Measurements from ENCODE around the gene NLN.

NLN gene

DNA sequence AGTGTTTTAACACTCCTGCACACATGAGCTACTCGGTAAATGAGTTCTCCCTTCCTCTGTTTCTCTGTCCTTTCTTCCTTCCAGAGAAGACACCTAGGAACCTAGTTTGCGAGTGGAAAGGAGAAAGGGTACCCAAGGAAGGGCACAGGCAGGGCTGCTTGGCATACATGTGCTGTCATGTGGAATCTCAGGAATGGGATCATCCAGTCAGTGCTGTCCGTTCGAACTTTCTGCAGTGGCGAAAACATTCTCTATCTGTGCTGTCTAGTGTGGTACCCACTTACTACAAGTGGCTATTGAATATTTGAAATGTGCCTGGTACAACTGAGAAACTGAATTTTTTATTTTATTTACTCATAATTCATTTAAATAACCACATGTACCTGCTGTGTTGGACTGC lies 28.0 kb downstream of the NLN start:
- H3K27me3 ChIP-seq (ENCODE audit: control insufficient read depth, insufficient read depth, low read length, poor library complexity, severe bottlenecking) = no peaks in the 10 kb centered on the region
- no peak overlapping the region for H3K27ac ChIP-seq (ENCODE audit: insufficient read depth, low read depth, low read length, poor library complexity, severe bottlenecking)
- H3K4me1 ChIP-seq (ENCODE audit: control insufficient read depth, insufficient read depth, low read length) = no peaks in the 10 kb centered on the region
- no peaks in the 10 kb centered on the region for H3K9me3 ChIP-seq (ENCODE audit: control insufficient read depth, low read length)
- WGBS, 2 experiments = 90 to 96% methylated on average over 5 of the region's 5 CpGs
- H3K4me3 ChIP-seq (ENCODE audit: insufficient read depth, low read depth, low read length) = no peak overlapping the region
- H3K36me3 ChIP-seq (ENCODE audit: control insufficient read depth, insufficient read depth, low read length) = no peaks in the 10 kb centered on the region

GRCh38 chr5:65750938-65751337 lies 28.9 kb downstream of the NLN start:
- Histone ChIP-seq H3K4me1 (ENCODE audit: control insufficient read depth, insufficient read depth, low read length) (no peaks in the 10 kb centered on the region), H3K27ac (ENCODE audit: insufficient read depth, low read depth, low read length, poor library complexity, severe bottlenecking) (no peak overlapping the region), H3K27me3 (ENCODE audit: control insufficient read depth, insufficient read depth, low read length, poor library complexity, severe bottlenecking) (no peaks in the 10 kb centered on the region), H3K4me3 (ENCODE audit: insufficient read depth, low read depth, low read length) (no peak overlapping the region), H3K36me3 (ENCODE audit: control insufficient read depth, insufficient read depth, low read length) (no peaks in the 10 kb centered on the region), H3K9me3 (ENCODE audit: control insufficient read depth, low read length) (no peaks in the 10 kb centered on the region)
- WGBS, 2 experiments = 86 to 88% methylated on average over 2 of the region's 2 CpGs

GRCh38 chr5:65753189-65753588 lies 31.2 kb downstream of the NLN start:
- Histone ChIP-seq H3K4me1 (ENCODE audit: control insufficient read depth, insufficient read depth, low read length) (no peaks in the 10 kb centered on the region), H3K9me3 (ENCODE audit: control insufficient read depth, low read length) (no peaks in the 10 kb centered on the region), H3K4me3 (ENCODE audit: insufficient read depth, low read depth, low read length) (no peak overlapping the region), H3K27me3 (ENCODE audit: control insufficient read depth, insufficient read depth, low read length, poor library complexity, severe bottlenecking) (no peaks in the 10 kb centered on the region), H3K36me3 (ENCODE audit: control insufficient read depth, insufficient read depth, low read length) (no peaks in the 10 kb centered on the region), H3K27ac (ENCODE audit: insufficient read depth, low read depth, low read length, poor library complexity, severe bottlenecking) (no peak overlapping the region)
- WGBS, 2 experiments = 93 to 98% methylated on average over 8 of the region's 8 CpGs

GRCh38 chr5:65758546-65759144 lies 36.6 kb downstream of the NLN start:
- no peaks in the 10 kb centered on the region for H3K27me3 ChIP-seq (ENCODE audit: control insufficient read depth, insufficient read depth, low read length, poor library complexity, severe bottlenecking)
- 93 to 94% methylated on average over 4 of the region's 4 CpGs for WGBS, 2 experiments
- no peaks in the 10 kb centered on the region for H3K4me1 ChIP-seq (ENCODE audit: control insufficient read depth, insufficient read depth, low read length)

DNA sequence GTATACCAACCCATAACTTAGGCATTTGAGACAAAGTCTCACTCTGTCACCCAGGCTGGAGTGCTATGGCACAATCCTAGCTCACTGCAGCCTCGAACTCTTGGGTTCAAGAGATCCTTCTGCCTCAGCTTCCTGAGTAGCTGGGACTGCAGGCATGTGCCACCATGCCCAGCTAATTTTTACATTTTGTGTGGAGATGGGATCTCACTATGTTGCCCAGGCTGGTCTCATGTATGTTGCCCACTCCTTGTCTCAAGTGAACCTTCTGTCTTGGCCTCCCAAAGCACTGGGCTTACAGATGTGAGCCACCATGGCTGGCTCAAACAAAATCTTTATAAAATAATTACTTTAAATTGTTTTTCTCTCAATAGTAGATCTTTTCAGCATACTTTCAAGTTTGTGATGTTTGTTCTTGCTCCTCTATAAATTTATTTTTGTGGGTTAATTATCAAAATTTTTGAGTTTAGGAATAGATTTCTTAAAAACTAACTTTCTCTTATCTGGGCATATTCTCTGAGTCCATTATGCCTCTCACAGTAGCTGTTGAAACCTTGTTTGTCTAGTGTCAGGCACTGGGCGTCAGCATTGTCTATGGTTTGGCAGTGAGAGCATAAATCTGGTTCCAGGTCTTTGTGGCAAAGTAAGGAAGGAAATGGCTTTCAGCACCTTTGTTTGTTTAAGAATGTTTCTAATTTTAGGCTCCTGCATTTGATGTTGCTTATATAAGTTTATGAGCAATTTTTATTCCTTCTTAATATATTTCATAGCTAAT lies 38.7 kb downstream of the NLN start:
- no peaks in the 10 kb centered on the region for H3K4me1 ChIP-seq (ENCODE audit: control insufficient read depth, insufficient read depth, low read length)
- H3K9me3 ChIP-seq (ENCODE audit: control insufficient read depth, low read length) = no peaks in the 10 kb centered on the region
- H3K36me3 ChIP-seq (ENCODE audit: control insufficient read depth, insufficient read depth, low read length) = no peaks in the 10 kb centered on the region
- H3K27ac ChIP-seq (ENCODE audit: insufficient read depth, low read depth, low read length, poor library complexity, severe bottlenecking) = no peak overlapping the region
- H3K27me3 ChIP-seq (ENCODE audit: control insufficient read depth, insufficient read depth, low read length, poor library complexity, severe bottlenecking) = no peaks in the 10 kb centered on the region
- H3K4me3 ChIP-seq (ENCODE audit: insufficient read depth, low read depth, low read length) = no peak overlapping the region
- 90 to 93% methylated on average over 2 of the region's 2 CpGs for WGBS, 2 experiments

More at GRCh38 chr5:65758546-65759144, 36.6 kb downstream of the NLN start:
- no peak overlapping the region for H3K27ac ChIP-seq (ENCODE audit: insufficient read depth, low read depth, low read length, poor library complexity, severe bottlenecking)
- no peaks in the 10 kb centered on the region for H3K36me3 ChIP-seq (ENCODE audit: control insufficient read depth, insufficient read depth, low read length)
- no peaks in the 10 kb centered on the region for H3K9me3 ChIP-seq (ENCODE audit: control insufficient read depth, low read length)
- no peak overlapping the region for H3K4me3 ChIP-seq (ENCODE audit: insufficient read depth, low read depth, low read length)

DNA sequence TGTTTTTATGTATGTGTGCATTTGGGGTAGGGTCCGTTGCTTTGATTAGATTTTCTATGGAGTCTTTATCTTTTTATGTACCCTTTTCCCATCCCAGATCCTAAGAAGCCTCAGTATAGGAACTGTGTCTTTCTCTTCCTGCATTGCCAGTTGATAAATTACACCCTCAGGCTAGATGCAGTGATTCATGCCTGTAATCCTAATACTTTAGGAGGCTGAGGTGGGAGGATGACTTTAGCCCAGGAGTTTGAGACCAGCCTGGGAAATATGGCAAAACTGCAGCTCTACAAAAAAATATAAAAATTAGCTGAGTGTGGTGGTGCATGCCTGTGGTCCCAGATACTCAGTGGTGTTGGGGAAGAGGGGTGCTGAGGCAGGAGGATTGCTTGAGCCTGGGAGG lies 40.2 kb downstream of the NLN start:
- Histone ChIP-seq H3K36me3 (ENCODE audit: control insufficient read depth, insufficient read depth, low read length) (no peaks in the 10 kb centered on the region), H3K4me3 (ENCODE audit: insufficient read depth, low read depth, low read length) (no peak overlapping the region), H3K27me3 (ENCODE audit: control insufficient read depth, insufficient read depth, low read length, poor library complexity, severe bottlenecking) (no peaks in the 10 kb centered on the region), H3K9me3 (ENCODE audit: control insufficient read depth, low read length) (no peaks in the 10 kb centered on the region), H3K27ac (ENCODE audit: insufficient read depth, low read depth, low read length, poor library complexity, severe bottlenecking) (no peak overlapping the region), H3K4me1 (ENCODE audit: control insufficient read depth, insufficient read depth, low read length) (no peaks in the 10 kb centered on the region)
- WGBS, 2 experiments = 100% methylated on average over 1 of the region's 1 CpG; no CpG with 5 or more reads in 1 of the 2 experiments

DNA sequence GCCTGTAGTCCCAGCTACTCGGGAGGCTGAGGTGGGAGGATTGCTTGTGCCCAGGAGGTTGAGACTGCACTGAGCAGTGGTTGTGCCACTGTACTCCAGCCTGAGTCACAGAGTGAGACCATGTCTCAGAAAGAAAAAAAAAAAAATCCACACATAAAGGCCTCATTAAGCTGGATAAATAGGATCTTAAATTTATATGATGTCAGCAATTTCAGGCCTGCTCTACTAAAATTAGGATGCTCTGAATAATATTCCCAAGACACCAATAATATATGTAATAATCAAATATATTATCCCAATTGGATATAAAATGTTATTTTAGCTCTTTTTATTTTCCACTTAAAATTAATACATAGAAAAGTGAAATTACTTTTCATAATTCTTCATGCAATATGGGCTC lies 43.6 kb downstream of the NLN start:
- H3K4me3 ChIP-seq (ENCODE audit: insufficient read depth, low read depth, low read length) = no peak overlapping the region
- H3K36me3 ChIP-seq (ENCODE audit: control insufficient read depth, insufficient read depth, low read length) = no peaks in the 10 kb centered on the region
- H3K9me3 ChIP-seq (ENCODE audit: control insufficient read depth, low read length) = no peaks in the 10 kb centered on the region
- H3K27me3 ChIP-seq (ENCODE audit: control insufficient read depth, insufficient read depth, low read length, poor library complexity, severe bottlenecking) = no peaks in the 10 kb centered on the region
- H3K27ac ChIP-seq (ENCODE audit: insufficient read depth, low read depth, low read length, poor library complexity, severe bottlenecking) = no peak overlapping the region
- H3K4me1 ChIP-seq (ENCODE audit: control insufficient read depth, insufficient read depth, low read length) = no peaks in the 10 kb centered on the region
- 85 to 100% methylated on average over 1 of the region's 1 CpG for WGBS, 2 experiments

GRCh38 chr5:65766175-65766574 lies 44.2 kb downstream of the NLN start:
- no peaks in the 10 kb centered on the region for H3K4me1 ChIP-seq (ENCODE audit: control insufficient read depth, insufficient read depth, low read length)
- H3K4me3 ChIP-seq (ENCODE audit: insufficient read depth, low read depth, low read length) = no peak overlapping the region
- H3K9me3 ChIP-seq (ENCODE audit: control insufficient read depth, low read length) = no peaks in the 10 kb centered on the region
- H3K27me3 ChIP-seq (ENCODE audit: control insufficient read depth, insufficient read depth, low read length, poor library complexity, severe bottlenecking) = no peaks in the 10 kb centered on the region
- no peaks in the 10 kb centered on the region for H3K36me3 ChIP-seq (ENCODE audit: control insufficient read depth, insufficient read depth, low read length)
- 67 to 73% methylated on average over 2 of the region's 2 CpGs for WGBS, 2 experiments
- no peak overlapping the region for H3K27ac ChIP-seq (ENCODE audit: insufficient read depth, low read depth, low read length, poor library complexity, severe bottlenecking)

DNA sequence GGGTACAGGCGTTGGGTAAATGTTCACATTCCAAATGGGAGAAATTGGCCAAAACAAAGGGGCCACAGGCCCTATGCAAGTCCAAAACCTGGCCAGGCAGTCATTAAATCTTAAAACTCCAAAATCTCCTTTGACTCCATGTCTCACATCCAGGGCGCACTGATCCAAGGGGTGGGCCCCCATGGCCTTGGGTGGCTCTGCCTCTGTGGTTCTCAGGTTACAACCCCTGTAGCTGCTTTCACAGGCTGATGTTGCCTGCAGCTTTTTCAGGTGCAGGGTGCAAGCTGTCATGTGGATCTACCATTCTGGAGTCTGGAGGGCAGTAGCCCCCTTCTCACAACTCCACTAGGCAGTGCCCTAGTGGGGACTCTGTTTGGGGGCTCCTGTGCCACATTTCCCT lies 44.8 kb downstream of the NLN start:
- 89 to 94% methylated on average over 2 of the region's 2 CpGs for WGBS, 2 experiments

GRCh38 chr5:65767565-65767964 lies 45.6 kb downstream of the NLN start:
- no peaks in the 10 kb centered on the region for H3K27me3 ChIP-seq (ENCODE audit: control insufficient read depth, insufficient read depth, low read length, poor library complexity, severe bottlenecking)
- 87 to 93% methylated on average over 1 of the region's 1 CpG for WGBS, 2 experiments

More for the DNA sequence above, 44.8 kb downstream of the NLN start:
- Histone ChIP-seq H3K27me3 (ENCODE audit: control insufficient read depth, insufficient read depth, low read length, poor library complexity, severe bottlenecking) (no peaks in the 10 kb centered on the region), H3K9me3 (ENCODE audit: control insufficient read depth, low read length) (no peaks in the 10 kb centered on the region), H3K4me1 (ENCODE audit: control insufficient read depth, insufficient read depth, low read length) (no peaks in the 10 kb centered on the region), H3K4me3 (ENCODE audit: insufficient read depth, low read depth, low read length) (no peak overlapping the region), H3K27ac (ENCODE audit: insufficient read depth, low read depth, low read length, poor library complexity, severe bottlenecking) (no peak overlapping the region), H3K36me3 (ENCODE audit: control insufficient read depth, insufficient read depth, low read length) (no peaks in the 10 kb centered on the region)

More at GRCh38 chr5:65767565-65767964, 45.6 kb downstream of the NLN start:
- Histone ChIP-seq H3K4me3 (ENCODE audit: insufficient read depth, low read depth, low read length) (no peak overlapping the region), H3K9me3 (ENCODE audit: control insufficient read depth, low read length) (no peaks in the 10 kb centered on the region), H3K4me1 (ENCODE audit: control insufficient read depth, insufficient read depth, low read length) (no peaks in the 10 kb centered on the region), H3K36me3 (ENCODE audit: control insufficient read depth, insufficient read depth, low read length) (no peaks in the 10 kb centered on the region), H3K27ac (ENCODE audit: insufficient read depth, low read depth, low read length, poor library complexity, severe bottlenecking) (no peak overlapping the region)

Measured in ectodermal cell (in vitro differentiated cells).